Endodermal cell (in vitro differentiated cells): Measurements from ENCODE around the gene ANXA3. TPM values are rescaled to one million over a fixed set of nuclear protein-coding genes. Genes with fewer than 3 reads are reported as not detected.

Experiments used
- DNase-seq: peaks from one replicate; pipeline ENCODE4 v3.0.0-alpha.2; 2017
- H3K27ac ChIP-seq: 2 replicates; pipeline ENCODE4 v1.5.1; 2013; ENCODE audit warnings: mild to moderate bottlenecking, low read depth, low read length, moderate library complexity
- H3K27me3 ChIP-seq: 2 replicates; pipeline ENCODE4 v1.6.1; 2013; ENCODE audit warnings: mild to moderate bottlenecking, low read length, moderate library complexity; ENCODE audit not compliant: insufficient read depth, control insufficient read depth, poor library complexity, severe bottlenecking
- H3K36me3 ChIP-seq: 2 replicates; pipeline ENCODE4 v1.7.0; 2013; ENCODE audit warnings: mild to moderate bottlenecking, low read length, moderate library complexity; ENCODE audit not compliant: control insufficient read depth, insufficient read depth
- H3K4me1 ChIP-seq: one replicate; pipeline ENCODE4 v1.7.0; 2013; ENCODE audit warnings: low read length; ENCODE audit not compliant: control insufficient read depth, insufficient read depth
- H3K4me3 ChIP-seq: 2 replicates; pipeline ENCODE4 v1.5.1; 2013; ENCODE audit warnings: mild to moderate bottlenecking, low read length, moderate library complexity
- H3K9ac ChIP-seq: 2 replicates; pipeline ENCODE4 v1.6.1; 2013; ENCODE audit warnings: mild to moderate bottlenecking, low read length, moderate library complexity; ENCODE audit not compliant: poor library complexity, severe bottlenecking; ENCODE audit errors: extremely low read depth
- H3K9me3 ChIP-seq: 2 replicates; pipeline ENCODE4 v1.6.1; 2013; ENCODE audit warnings: mild to moderate bottlenecking, low read length, moderate library complexity; ENCODE audit not compliant: control insufficient read depth
- H3K27ac Mint-ChIP-seq: 2 replicates; pipeline ENCODE4 v1.8.0; 2020; ENCODE audit warnings: mixed read lengths
- H3K27me3 Mint-ChIP-seq: 2 replicates; pipeline ENCODE4 v1.8.0; 2021; ENCODE audit warnings: mild to moderate bottlenecking, mixed read lengths; ENCODE audit not compliant: insufficient read depth
- H3K36me3 Mint-ChIP-seq: 2 replicates; pipeline ENCODE4 v1.8.0; 2020; ENCODE audit warnings: low read depth, mixed read lengths
- H3K4me1 Mint-ChIP-seq: 2 replicates; pipeline ENCODE4 v1.8.0; 2020; ENCODE audit warnings: mixed read lengths
- H3K4me3 Mint-ChIP-seq: 2 replicates; pipeline ENCODE4 v1.8.0; 2020; ENCODE audit warnings: mild to moderate bottlenecking, moderate library complexity, mixed read lengths
- H3K9me3 Mint-ChIP-seq: 2 replicates; pipeline ENCODE4 v1.8.0; 2020; ENCODE audit warnings: mild to moderate bottlenecking, mixed read lengths
- WGBS, 2 experiments: methylation state at CpG; one replicate each; pipeline versions ENCODE4 v1.1.5 to v1.1.7; 2013; ENCODE audit warnings: missing lambda C conversion rate in 2 of 2, mixed read lengths in 1 of 2; ENCODE audit not compliant: insufficient coverage in 1 of 2, insufficient read length in 1 of 2; 5-methylcytosine and 5-hydroxymethylcytosine counted together
- total RNA-seq, 2 donors: library from RNA; stranded (reverse); fragmentation: NEBNext Ultra II Directional in 1 of 2; extraction: Animal tissue kit (Norgen Biotek cat#: 25700) in 1 of 2; gene quantifications; 2 replicates in 1 of 2; 3 replicates in 1 of 2; pipeline ENCODE4 v1.2.1, GENCODE V29; 2021
- TF ChIP-seq, protein P1 (sequence below): fragments of 200-600 bp; sonication (generic); conservative IDR thresholded peaks from 2 replicates; pipeline ENCODE4 v1.5.0; 2021; ENCODE audit warnings: antibody characterized with exemption, mild to moderate bottlenecking

ANXA3 gene
- total RNA-seq, 2 donors from 2014 or later = 25.5 to 43.9 TPM

GRCh38 chr4:78568640-78569305, 17.2 kb downstream of the ANXA3 start:
- Mint-ChIP-seq H3K27ac (no peak overlapping the region), H3K27me3 (no peaks in the 10 kb centered on the region)

DNA sequence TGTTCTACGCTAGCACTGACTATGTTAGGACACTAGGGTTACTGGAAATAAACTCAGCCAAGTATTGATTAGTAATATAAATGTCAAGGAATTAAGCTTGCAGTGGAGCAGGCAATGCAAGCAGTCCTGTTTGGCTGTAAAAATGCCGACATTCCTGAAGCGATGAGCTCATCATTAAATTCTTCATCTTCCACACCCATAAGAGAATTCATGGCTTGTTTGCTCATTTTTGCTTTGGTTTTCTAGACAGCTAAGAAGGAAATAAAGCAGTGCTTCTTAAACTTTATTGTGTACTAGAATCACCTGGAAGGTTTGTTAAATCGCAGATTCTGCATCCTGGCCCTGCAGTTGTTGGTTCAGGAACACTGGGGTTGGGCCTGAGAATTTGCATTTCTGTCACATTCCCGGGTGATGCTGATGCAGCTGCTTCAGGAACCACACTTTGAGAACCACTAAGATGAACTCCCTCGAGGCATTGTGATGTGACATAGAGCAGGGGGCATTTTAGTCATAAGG, 17.8 kb downstream of the ANXA3 start:
- Mint-ChIP-seq H3K4me1 (peaks cover 27% of the 10 kb centered on the region), H3K36me3 (peaks cover 33% of the 10 kb centered on the region), H3K27me3 (no peaks in the 10 kb centered on the region), H3K4me3 (no peak overlapping the region), H3K27ac (no peak overlapping the region), H3K9me3 (peaks cover 2% of the 10 kb centered on the region)
- peaks cover 13% of the 10 kb centered on the region for H3K4me1 ChIP-seq
- H3K27ac ChIP-seq = no peak overlapping the region
- TF ChIP-seq, protein P1, sequence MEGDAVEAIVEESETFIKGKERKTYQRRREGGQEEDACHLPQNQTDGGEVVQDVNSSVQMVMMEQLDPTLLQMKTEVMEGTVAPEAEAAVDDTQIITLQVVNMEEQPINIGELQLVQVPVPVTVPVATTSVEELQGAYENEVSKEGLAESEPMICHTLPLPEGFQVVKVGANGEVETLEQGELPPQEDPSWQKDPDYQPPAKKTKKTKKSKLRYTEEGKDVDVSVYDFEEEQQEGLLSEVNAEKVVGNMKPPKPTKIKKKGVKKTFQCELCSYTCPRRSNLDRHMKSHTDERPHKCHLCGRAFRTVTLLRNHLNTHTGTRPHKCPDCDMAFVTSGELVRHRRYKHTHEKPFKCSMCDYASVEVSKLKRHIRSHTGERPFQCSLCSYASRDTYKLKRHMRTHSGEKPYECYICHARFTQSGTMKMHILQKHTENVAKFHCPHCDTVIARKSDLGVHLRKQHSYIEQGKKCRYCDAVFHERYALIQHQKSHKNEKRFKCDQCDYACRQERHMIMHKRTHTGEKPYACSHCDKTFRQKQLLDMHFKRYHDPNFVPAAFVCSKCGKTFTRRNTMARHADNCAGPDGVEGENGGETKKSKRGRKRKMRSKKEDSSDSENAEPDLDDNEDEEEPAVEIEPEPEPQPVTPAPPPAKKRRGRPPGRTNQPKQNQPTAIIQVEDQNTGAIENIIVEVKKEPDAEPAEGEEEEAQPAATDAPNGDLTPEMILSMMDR = no peak
- peaks cover 55% of the 10 kb centered on the region for H3K36me3 ChIP-seq
- WGBS, 2 experiments = 81 to 90% methylated on average over 5 to 6 of the region's 6 CpGs
- H3K9me3 ChIP-seq = no peaks in the 10 kb centered on the region
- no peak overlapping the region for H3K4me3 ChIP-seq
- H3K9ac ChIP-seq = no peak overlapping the region
- peaks cover 5% of the 10 kb centered on the region for H3K27me3 ChIP-seq
- DNase-seq = peak; percentile 65

More at GRCh38 chr4:78568640-78569305, 17.2 kb downstream of the ANXA3 start:
- Mint-ChIP-seq H3K36me3 (peaks cover 27% of the 10 kb centered on the region), H3K9me3 (peaks cover 2% of the 10 kb centered on the region), H3K4me3 (no peak overlapping the region), H3K4me1 (peaks cover 27% of the 10 kb centered on the region)
- Histone ChIP-seq H3K9ac (no peak overlapping the region), H3K4me3 (no peak overlapping the region), H3K9me3 (no peaks in the 10 kb centered on the region), H3K36me3 (peaks cover 53% of the 10 kb centered on the region), H3K4me1 (peaks cover 13% of the 10 kb centered on the region), H3K27ac (no peak overlapping the region), H3K27me3 (peaks cover 5% of the 10 kb centered on the region)
- 79 to 90% methylated on average over 3 of the region's 3 CpGs for WGBS, 2 experiments
- TF ChIP-seq, protein P1 = no peak
- DNase-seq = no peak

GRCh38 chr4:78570117-78570516, 18.5 kb downstream of the ANXA3 start:
- Histone ChIP-seq H3K27ac (no peak overlapping the region), H3K4me3 (no peak overlapping the region), H3K9me3 (no peaks in the 10 kb centered on the region), H3K36me3 (peaks cover 58% of the 10 kb centered on the region), H3K4me1 (peaks cover 13% of the 10 kb centered on the region), H3K27me3 (peaks cover 5% of the 10 kb centered on the region), H3K9ac (no peak overlapping the region)
- Mint-ChIP-seq H3K27me3 (no peaks in the 10 kb centered on the region), H3K27ac (no peak overlapping the region), H3K9me3 (peaks cover 2% of the 10 kb centered on the region), H3K4me3 (no peak overlapping the region), H3K36me3 (peaks cover 39% of the 10 kb centered on the region), H3K4me1 (peaks cover 27% of the 10 kb centered on the region)
- TF ChIP-seq, protein P1 = no peak
- no peak for DNase-seq
- WGBS, 2 experiments = 93% methylated on average over 2 of the region's 2 CpGs; no CpG with 5 or more reads in 1 of the 2 experiments
